ENCODE measurements around the gene IGFBP7.

GRCh38 chr4:57071326-57071725, 38.9 kb downstream of the IGFBP7 start:
- TF ChIP-seq CTCF (IDR thresholded peaks at IDR 0.05; ENCODE audit: low read depth, low read length): no peak
- no peak for TF ChIP-seq MAX (IDR thresholded peaks at IDR 0.05; ENCODE audit: low read depth, low read length)
- TF ChIP-seq POLR2A (IDR thresholded peaks at IDR 0.05; ENCODE audit: extremely low read depth, insufficient read length): no peak
